Measurements from ENCODE around the gene ELFN2.
A peak's percentile ranks its signal among the peaks of the same experiment; 100 is the strongest.

The ELFN2 gene

DNA sequence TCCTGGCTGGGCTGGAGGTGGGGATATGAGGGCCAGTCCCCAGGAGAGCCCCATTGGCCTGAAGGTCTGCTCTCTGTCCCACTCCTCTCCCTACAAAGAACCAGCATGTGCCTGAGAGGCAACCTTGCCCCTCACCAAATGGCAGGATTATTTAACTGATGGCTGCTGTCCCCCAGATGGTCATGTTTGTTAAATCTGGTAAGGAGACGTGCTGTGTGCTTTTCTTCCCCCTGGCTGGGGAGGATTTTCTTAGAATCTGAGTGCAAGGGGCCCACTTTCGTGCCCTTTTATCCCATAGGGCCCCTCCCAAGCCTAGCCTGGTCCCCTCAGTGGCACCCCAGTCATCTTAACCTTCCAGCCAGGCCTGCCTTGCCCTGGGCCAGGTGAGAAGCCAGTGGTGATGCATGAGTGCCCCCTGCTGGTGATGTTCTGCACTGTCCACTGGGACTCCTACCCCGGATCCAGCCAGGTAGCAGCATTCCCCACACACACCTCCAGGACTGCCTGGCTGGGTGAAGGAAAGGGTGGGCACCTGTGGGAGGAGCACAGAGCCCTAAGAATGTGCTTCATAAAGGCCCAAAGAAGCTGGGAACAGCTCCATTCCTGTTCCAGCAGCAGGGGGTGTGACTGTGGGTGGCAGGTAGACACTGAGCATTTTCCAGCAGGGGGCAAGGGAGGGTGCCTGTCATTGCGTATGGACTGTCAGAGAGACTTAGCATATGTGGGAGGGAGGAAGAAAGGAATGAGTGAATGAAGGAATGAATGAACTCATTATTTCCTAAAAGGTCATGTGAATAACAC, 30.0 kb upstream of the ELFN2 start (continued):
- TF ChIP-seq, protein P1, sequence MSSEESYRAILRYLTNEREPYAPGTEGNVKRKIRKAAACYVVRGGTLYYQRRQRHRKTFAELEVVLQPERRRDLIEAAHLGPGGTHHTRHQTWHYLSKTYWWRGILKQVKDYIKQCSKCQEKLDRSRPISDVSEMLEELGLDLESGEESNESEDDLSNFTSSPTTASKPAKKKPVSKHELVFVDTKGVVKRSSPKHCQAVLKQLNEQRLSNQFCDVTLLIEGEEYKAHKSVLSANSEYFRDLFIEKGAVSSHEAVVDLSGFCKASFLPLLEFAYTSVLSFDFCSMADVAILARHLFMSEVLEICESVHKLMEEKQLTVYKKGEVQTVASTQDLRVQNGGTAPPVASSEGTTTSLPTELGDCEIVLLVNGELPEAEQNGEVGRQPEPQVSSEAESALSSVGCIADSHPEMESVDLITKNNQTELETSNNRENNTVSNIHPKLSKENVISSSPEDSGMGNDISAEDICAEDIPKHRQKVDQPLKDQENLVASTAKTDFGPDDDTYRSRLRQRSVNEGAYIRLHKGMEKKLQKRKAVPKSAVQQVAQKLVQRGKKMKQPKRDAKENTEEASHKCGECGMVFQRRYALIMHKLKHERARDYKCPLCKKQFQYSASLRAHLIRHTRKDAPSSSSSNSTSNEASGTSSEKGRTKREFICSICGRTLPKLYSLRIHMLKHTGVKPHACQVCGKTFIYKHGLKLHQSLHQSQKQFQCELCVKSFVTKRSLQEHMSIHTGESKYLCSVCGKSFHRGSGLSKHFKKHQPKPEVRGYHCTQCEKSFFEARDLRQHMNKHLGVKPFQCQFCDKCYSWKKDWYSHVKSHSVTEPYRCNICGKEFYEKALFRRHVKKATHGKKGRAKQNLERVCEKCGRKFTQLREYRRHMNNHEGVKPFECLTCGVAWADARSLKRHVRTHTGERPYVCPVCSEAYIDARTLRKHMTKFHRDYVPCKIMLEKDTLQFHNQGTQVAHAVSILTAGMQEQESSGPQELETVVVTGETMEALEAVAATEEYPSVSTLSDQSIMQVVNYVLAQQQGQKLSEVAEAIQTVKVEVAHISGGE (tag by site-specific recombination; conservative IDR thresholded peaks at IDR 0.05; ENCODE audit: low read depth), result no peak
- TF ChIP-seq ZNF529 (tag by site-specific recombination; IDR thresholded peaks at IDR 0.05; ENCODE audit: insufficient replicate concordance) (no peak), ZNF555 (tag by site-specific recombination; conservative IDR thresholded peaks at IDR 0.05) (no peak), ZSCAN30 (tag by site-specific recombination; IDR thresholded peaks at IDR 0.05) (peak; percentile 100), ZEB2 (tag by site-specific recombination; IDR thresholded peaks at IDR 0.05) (peak; percentile 60; the same call in 1 of the 2 replicates), ZNF654 (tag by site-specific recombination; IDR thresholded peaks at IDR 0.05; ENCODE audit: low read depth) (peak; percentile 91), GLIS1 (tag by site-specific recombination; IDR thresholded peaks at IDR 0.05) (peak; percentile 75), ZNF121 (tag by site-specific recombination; IDR thresholded peaks at IDR 0.05) (no peak), ZNF2 (tag by site-specific recombination; IDR thresholded peaks at IDR 0.05) (peak; percentile 57; the same call in 1 of the 2 replicates), ZNF660 (tag by site-specific recombination; IDR thresholded peaks at IDR 0.05) (0 out of 2 replicates have a peak, but pooled peaks have one; percentile 37), ZXDB (tag by site-specific recombination; IDR thresholded peaks at IDR 0.05) (no peak), ZBTB17 (tag by site-specific recombination; IDR thresholded peaks at IDR 0.05) (peak; percentile 30; the same call in 1 of the 2 replicates), ZIC2 (tag by site-specific recombination; IDR thresholded peaks at IDR 0.05) (peak; percentile 80), ZNF214 (tag by site-specific recombination; IDR thresholded peaks at IDR 0.05; ENCODE audit: borderline replicate concordance) (no peak), ZNF777 (tag by site-specific recombination; IDR thresholded peaks at IDR 0.05; ENCODE audit: borderline replicate concordance) (no peak), ZNF843 (tag by site-specific recombination; IDR thresholded peaks at IDR 0.05) (no peak), ZNF132 (tag by site-specific recombination; IDR thresholded peaks at IDR 0.05; ENCODE audit: borderline replicate concordance) (no peak), ZNF324 (tag by site-specific recombination; IDR thresholded peaks at IDR 0.05) (no peak), ZNF558 (tag by site-specific recombination; IDR thresholded peaks at IDR 0.05) (no peak)
- TF ChIP-seq, protein P2, sequence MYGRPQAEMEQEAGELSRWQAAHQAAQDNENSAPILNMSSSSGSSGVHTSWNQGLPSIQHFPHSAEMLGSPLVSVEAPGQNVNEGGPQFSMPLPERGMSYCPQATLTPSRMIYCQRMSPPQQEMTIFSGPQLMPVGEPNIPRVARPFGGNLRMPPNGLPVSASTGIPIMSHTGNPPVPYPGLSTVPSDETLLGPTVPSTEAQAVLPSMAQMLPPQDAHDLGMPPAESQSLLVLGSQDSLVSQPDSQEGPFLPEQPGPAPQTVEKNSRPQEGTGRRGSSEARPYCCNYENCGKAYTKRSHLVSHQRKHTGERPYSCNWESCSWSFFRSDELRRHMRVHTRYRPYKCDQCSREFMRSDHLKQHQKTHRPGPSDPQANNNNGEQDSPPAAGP (tag by site-specific recombination; IDR thresholded peaks at IDR 0.05), result peak; percentile 83
- TF ChIP-seq, protein P3, sequence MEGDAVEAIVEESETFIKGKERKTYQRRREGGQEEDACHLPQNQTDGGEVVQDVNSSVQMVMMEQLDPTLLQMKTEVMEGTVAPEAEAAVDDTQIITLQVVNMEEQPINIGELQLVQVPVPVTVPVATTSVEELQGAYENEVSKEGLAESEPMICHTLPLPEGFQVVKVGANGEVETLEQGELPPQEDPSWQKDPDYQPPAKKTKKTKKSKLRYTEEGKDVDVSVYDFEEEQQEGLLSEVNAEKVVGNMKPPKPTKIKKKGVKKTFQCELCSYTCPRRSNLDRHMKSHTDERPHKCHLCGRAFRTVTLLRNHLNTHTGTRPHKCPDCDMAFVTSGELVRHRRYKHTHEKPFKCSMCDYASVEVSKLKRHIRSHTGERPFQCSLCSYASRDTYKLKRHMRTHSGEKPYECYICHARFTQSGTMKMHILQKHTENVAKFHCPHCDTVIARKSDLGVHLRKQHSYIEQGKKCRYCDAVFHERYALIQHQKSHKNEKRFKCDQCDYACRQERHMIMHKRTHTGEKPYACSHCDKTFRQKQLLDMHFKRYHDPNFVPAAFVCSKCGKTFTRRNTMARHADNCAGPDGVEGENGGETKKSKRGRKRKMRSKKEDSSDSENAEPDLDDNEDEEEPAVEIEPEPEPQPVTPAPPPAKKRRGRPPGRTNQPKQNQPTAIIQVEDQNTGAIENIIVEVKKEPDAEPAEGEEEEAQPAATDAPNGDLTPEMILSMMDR (tag by site-specific recombination; IDR thresholded peaks at IDR 0.05), result peak; percentile 97
- TF ChIP-seq, protein P4, sequence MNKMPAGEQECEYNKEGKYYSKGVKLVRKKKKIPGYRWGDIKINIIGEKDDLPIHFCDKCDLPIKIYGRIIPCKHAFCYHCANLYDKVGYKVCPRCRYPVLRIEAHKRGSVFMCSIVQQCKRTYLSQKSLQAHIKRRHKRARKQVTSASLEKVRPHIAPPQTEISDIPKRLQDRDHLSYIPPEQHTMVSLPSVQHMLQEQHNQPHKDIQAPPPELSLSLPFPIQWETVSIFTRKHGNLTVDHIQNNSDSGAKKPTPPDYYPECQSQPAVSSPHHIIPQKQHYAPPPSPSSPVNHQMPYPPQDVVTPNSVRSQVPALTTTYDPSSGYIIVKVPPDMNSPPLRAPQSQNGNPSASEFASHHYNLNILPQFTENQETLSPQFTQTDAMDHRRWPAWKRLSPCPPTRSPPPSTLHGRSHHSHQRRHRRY (tag by site-specific recombination; IDR thresholded peaks at IDR 0.05), result no peak
- TF ChIP-seq, protein P5, sequence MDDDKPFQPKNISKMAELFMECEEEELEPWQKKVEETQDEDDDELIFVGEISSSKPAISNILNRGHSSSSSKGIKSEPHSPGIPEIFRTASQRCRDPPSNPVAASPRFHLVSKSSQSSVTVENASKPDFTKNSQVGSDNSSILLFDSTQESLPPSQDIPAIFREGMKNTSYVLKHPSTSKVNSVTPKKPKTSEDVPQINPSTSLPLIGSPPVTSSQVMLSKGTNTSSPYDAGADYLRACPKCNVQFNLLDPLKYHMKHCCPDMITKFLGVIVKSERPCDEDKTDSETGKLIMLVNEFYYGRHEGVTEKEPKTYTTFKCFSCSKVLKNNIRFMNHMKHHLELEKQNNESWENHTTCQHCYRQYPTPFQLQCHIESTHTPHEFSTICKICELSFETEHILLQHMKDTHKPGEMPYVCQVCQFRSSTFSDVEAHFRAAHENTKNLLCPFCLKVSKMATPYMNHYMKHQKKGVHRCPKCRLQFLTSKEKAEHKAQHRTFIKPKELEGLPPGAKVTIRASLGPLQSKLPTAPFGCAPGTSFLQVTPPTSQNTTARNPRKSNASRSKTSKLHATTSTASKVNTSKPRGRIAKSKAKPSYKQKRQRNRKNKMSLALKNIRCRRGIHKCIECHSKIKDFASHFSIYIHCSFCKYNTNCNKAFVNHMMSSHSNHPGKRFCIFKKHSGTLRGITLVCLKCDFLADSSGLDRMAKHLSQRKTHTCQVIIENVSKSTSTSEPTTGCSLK (tag by site-specific recombination; IDR thresholded peaks at IDR 0.05), result no peak
- TF ChIP-seq, protein P6, sequence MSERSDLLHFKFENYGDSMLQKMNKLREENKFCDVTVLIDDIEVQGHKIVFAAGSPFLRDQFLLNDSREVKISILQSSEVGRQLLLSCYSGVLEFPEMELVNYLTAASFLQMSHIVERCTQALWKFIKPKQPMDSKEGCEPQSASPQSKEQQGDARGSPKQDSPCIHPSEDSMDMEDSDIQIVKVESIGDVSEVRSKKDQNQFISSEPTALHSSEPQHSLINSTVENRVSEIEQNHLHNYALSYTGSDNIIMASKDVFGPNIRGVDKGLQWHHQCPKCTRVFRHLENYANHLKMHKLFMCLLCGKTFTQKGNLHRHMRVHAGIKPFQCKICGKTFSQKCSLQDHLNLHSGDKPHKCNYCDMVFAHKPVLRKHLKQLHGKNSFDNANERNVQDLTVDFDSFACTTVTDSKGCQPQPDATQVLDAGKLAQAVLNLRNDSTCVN (tag by site-specific recombination; optimal IDR thresholded peaks at IDR 0.05), result no peak
- TF ChIP-seq, protein P7, sequence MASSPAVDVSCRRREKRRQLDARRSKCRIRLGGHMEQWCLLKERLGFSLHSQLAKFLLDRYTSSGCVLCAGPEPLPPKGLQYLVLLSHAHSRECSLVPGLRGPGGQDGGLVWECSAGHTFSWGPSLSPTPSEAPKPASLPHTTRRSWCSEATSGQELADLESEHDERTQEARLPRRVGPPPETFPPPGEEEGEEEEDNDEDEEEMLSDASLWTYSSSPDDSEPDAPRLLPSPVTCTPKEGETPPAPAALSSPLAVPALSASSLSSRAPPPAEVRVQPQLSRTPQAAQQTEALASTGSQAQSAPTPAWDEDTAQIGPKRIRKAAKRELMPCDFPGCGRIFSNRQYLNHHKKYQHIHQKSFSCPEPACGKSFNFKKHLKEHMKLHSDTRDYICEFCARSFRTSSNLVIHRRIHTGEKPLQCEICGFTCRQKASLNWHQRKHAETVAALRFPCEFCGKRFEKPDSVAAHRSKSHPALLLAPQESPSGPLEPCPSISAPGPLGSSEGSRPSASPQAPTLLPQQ (tag by site-specific recombination; IDR thresholded peaks at IDR 0.05), result 0 out of 2 replicates have a peak, but pooled peaks have one; percentile 29
